Measurements from ENCODE around the gene RIMBP2. TPM values are rescaled to one million over a fixed set of nuclear protein-coding genes. Genes with fewer than 3 reads are reported as not detected.

RIMBP2 gene
- total RNA-seq, 1 donor from 2014 or later, result not detected

DNA sequence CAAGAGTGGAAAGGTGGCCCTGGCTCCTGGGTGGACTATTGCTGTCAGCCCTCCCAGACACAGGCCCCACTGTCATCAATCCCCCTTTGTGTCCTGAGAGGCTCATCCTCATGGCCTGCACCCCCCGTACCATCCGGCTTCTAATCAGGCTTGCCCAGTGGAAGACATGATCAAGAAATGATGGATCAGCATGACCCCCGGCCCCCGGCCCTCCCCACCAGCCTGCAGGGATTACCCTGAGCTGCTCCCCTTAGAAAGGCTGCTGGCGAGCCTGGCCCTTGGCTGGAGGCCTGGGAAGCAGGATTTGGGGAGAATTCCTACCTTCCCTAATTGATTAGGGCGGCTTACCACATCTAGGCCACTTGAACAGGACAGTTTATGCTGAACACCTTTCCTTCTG, 207.3 kb downstream of the RIMBP2 start:
- intact Hi-C loops (cut with micrococcal nuclease), result no loop called here

DNA sequence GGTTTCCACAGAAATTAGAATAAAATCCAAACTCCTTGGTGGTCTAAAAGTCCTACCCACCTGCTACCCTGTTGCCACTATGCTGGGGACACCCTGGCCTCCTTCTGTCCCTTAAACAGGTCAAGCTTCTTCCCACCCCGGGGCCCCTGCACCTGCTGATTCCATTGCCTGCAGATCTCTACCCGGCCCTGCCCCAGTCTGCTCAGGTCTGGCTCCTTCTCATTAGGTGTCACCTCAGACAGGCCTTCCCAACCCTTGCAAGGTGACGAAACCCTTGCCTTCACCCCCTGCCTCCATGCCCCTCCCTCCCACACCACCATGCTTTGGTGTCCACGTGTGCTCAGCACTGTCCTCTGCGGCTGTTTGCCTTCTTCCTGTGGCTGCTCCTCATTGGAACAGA, 207.8 kb downstream of the RIMBP2 start:
- intact Hi-C loops (cut with micrococcal nuclease), result no loop called here

DNA sequence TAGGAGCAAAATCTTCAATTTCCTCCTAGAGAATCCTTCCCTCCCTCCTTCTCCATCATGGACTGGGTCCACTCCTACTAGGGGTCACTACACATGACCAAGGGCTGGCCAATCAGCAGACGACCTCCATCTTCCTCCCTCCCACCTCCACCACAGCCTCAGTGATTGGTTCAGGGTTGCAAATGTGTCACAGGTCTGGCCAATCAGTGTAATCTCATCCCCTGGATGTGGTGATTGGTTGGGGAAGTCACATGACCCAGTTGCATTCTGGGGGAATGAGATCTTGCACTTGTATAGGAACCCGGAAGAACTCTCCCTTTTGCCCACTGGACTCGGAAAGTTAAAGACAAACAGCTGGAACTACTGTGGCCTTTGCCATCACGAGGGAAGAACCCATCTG, 209.3 kb downstream of the RIMBP2 start:
- intact Hi-C loops (cut with micrococcal nuclease), result no loop called here

DNA sequence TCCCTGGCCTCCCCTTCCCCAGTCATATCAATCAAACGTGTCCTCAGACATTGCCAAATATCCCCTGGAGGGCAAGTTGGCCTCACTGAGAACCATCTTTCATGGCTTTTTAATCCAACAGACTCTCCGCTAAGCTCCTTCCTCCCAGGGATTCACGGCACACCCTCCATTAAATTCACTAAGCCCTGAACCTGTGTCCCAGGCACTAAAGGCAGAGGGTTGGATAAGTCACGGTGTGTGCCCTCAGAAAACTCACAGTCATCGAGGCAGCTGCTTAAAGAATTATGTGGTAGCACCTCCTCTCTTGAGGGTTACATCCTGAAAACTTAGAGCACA, 211.3 kb downstream of the RIMBP2 start:
- intact Hi-C loops (cut with micrococcal nuclease), result no loop called here

DNA sequence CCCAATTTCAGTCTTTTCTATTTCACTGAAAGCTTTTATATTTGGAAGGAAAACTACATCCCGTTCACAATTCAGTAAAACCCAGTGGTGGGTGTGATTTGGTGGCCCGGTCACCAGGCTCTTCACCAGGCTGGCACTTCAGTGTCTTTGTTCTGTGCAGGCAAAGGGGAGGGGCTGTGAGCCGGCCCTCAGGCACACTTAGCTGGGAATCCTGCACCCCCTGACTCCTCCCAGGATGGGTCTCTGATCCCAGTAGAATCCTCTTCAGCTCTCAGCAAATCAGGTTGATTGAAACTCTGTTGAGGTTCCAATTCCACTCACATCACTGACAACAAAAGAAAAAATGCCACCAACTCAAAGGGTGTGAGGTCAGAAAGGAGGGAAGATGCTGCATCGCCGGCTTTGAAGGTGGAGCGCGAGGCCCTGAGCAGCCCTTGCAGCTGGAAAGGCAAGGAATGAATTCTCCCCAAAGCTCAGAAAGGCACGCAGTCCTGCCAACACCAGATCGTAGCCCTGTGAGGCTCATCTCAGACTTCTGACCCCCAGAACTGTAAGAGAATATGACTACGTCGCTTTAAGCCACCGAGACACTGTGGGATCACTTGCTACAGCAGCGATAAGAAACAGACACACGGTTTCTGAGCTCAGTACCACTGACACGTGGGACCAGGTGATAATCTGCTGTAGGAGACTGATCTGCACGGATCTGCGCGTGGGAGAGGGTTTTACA, 211.8 kb downstream of the RIMBP2 start:
- intact Hi-C loops (cut with micrococcal nuclease), result no loop called here

DNA sequence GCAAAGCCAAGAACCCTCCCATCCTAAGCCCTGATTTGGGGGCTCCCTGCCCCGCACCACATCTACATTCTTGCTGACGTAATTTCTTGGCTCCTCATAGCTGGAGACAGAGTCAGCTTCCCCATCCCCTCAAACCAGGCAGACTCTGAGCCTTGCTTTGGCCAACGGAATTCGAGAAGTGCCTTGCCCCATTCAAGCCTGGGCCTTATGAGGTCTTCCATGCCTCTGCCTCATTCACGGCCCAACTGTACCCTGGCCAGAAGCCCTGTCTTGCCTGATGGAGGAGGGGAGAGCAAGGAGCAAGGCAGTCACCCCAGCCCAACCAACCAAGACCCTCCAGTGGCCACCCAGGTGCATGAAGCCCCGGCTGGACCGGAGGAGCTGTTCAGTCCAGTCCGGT, 214.3 kb downstream of the RIMBP2 start:
- intact Hi-C loops (cut with micrococcal nuclease), result no loop called here

DNA sequence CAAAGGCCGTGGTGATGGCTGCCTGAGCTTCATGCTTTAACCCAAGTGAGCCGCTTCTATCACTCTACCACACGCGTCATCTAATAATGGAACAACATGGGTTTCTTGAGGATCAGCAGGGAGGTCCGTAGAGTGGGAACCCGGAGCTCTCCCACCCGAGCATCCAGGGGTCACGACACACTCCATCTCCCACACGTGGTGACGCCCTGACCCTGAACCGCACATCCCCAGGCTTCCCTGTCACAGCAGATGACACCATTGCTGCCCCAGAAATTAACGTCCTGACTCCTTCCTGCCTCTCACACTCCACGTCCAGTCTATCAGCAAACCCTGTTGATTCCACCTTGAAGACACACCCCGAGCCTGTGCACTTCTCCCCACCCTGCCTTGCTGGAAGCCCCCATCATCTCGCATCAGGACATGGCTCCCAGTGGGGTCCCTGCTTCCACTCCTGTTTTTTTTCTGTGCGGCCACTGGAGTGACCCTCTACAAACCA, 215.2 kb downstream of the RIMBP2 start:
- intact Hi-C loops (cut with micrococcal nuclease), result no loop called here

DNA sequence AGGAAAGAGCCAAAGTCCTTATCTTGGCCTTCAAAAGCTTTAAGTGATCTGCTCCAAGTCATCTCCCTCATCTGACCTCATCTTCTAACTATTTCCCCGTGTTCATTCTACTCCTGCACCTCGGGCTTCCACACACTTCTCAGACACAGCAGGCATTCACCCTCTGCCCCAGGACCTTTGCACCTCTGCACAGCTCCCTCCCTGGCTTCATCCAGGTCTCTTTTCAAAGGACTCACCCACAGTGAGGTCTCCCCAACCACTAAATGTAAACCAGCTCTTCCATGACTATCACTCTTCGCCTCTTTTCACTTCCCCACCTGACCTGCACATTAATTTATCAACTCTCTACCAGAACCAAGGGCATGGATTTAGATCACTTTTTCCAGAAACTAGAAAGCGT, 216.6 kb downstream of the RIMBP2 start:
- intact Hi-C loops (cut with micrococcal nuclease), result no loop called here

DNA sequence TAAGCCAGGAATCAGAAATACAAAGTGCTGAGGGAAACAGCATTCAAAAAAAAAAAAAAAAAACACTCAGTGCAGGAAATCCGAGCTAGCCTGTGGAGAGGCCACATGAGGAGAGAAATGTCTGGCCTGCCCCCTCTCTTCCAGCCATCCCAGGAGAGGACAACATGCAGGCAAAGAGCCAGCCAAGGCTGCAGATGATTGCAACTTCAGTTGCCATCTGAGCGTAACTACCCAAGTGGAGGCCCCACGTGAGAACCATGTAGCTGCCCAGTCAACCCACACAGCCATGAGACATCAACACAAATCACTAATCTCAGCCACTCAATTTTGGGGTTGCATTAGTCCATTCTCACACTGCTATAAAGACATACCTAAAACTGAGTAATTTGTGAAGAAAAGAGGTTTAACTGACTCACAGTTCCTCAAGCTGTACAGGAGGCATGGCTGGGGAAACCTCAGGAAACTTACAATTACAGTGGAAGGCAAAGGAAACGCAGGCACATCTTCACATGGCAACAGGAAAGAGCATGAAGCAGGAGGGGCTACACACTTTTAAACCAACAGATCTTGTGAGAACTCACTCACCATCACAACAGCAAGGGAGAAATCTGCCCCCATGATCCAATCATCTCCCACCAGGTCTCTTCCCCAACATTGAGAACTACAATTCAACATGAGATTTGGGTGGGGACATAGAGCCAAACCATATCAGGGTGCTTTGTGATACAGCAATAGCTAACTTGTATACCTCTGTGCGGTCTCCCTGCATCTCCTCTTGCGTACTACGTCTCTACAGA, 217.3 kb downstream of the RIMBP2 start:
- intact Hi-C loops (cut with micrococcal nuclease), result no loop called here

DNA sequence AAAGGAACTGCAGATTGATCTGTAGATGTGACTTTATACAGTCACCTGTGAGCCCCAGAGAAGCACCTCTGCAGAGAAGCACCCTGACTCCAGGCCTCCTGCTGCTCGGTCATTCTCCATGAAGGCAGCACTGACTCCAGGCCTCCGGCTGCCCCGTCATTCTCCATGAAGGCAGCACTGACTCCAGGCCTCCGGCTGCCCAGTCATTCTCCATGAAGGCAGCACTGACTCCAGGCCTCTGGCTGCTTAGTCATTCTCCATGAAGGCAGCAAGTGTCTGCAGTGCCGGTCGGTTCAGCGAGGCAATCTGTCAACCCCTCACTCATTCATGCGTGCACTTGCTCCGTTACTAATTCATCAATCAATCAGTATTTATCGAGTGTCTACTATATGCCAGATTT, 218.1 kb downstream of the RIMBP2 start:
- intact Hi-C loops (cut with micrococcal nuclease), result no loop called here

DNA sequence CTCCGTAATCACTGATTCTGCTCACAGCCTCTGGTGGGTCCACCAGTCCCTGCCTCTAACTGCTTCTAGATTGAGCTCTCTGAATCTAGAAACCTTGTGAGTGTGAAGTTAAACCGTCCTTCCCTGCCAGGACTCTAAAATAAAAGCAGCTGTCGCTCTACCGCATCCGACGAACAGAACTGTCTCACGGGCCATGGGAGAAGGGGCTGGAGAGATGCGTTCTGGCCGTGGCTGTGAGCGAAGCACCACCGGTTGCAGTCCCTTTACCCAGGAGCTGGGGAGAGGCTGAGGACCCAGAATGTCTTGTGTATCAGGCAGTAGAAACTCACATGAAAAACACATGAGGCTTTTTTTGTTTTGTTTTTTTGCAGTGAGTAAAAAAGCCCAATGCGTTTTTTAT, 218.8 kb downstream of the RIMBP2 start:
- intact Hi-C loops (cut with micrococcal nuclease), result no loop called here

DNA sequence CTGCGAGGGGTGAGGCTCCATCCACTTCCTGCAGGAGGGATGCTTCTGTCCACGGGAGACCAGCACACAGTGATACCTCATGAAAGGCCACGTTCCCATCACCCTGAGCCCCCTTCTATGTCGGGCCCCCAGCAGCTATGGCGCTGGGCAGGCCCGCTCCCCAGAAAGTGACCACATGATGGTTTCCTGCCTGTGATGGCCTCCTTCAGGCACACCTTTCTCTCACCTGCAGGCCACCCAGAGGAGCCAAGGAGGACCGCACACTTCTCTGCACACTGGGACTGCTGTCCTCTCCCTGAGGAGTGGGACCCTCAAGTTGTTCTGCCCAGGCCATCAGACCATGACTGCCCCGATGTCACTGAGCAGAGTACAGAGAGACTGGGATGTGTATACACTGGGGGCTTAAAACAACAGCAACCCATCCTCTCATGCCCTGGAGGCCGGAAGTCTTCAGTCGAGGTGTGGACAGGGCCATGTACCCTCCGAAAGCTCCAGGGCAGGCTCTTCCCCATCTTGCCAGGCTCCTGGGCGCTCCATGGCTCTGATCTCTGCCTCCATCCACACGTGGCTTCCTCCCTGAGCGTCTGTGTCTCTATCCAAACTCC, 219.5 kb downstream of the RIMBP2 start:
- intact Hi-C loops (cut with micrococcal nuclease), result no loop called here

DNA sequence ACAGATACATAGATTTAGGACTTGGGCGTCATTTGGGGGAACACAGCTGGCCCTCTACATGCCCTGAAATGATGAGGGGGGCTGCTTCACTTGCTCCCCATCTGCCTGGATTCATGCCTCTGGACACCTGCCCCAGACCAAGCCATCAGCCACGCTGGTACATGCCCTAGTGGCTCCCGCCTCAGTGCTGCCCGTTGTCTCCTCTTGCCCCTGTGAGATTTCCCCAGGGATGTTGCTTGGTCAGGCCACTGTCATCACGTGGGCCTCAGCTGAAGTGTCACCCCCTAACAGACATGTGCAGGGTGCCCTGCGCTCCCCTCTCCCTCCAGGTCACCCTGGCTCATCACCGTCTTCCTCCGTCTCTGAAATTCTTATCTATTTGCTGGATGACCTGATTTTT, 220.9 kb downstream of the RIMBP2 start:
- intact Hi-C loops (cut with micrococcal nuclease), result no loop called here

DNA sequence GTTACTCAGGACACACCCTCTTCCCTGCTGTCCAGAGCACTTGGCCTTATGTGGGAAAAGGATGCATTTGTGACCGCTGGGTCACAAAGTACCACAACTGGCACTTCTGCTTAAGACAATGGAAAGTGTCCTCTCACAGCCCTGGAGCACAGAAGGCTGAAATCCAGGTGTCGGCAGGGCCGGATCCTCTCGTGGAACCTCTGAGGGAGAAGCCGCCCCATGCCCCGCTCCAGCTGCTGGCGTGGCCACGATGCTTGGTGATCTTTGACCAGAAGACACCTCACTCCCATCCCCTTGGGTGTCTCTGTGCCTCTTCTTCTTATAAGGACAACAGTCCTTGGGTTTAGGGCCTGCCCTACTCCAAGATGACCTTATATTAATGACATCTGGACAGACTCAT, 221.4 kb downstream of the RIMBP2 start:
- intact Hi-C loops (cut with micrococcal nuclease), result no loop called here

DNA sequence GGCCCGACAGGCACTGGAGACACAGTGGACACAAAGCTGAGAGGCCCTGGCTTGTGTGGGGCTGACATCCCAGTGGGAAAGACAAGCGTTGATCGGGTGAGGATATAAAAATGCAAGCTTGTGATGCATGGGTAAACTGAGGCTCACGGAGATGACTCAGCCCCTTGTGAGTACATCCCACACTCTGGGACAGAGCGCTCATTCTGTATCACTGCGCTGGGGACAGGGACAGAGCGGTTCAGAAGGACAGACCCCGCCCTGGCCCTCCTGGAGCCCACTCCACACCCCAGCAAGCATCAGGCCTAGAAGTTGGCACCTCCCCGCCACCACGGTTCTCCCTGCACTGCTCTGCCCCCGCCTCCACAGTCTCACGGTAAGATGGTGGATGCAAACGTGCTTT, 222.1 kb downstream of the RIMBP2 start:
- intact Hi-C loops (cut with micrococcal nuclease), result no loop called here

DNA sequence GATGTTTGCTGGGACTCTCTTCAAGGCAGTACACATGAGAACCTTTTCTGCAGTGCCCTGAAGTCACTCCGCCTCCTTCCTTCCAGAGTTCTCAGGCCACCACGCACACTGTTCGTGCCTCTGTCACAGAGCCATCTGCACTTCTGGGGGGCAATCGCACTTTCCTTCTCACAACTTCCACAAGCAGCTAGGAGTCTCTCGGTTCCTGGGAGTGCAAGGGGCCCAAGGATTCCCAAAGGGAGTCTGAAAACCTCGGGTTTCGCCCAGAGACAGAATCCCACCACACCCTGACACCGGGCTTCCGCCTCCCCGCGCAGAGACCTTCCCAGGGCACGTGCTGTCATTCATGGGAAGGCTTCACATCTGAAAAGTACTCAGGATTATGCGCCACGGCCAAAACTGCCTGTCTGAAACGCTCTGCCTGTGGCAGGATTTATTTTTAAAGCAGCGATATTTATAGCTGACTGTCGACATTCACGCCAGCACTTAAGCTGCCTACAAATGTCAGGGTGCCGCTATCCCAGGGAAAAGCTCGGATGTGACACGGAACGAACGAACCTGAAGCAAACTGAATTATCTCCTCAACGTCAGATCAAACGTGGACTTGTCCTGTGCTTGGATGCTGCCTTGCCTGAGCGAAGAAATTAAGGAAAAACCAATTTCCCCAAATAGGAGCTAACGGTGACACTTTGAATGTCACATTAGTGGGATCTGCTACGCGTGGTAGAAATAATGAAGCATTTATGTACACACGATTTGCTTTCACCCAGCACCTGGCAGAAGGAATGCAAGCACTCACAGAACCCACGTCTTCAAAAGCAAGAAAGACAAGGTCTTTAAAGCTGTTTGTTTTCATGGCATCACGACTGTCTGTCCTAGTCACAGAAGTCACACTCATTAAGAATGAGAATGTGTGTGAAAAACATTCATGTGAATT, 224.4 kb downstream of the RIMBP2 start:
- intact Hi-C loops (cut with micrococcal nuclease), result no loop called here

DNA sequence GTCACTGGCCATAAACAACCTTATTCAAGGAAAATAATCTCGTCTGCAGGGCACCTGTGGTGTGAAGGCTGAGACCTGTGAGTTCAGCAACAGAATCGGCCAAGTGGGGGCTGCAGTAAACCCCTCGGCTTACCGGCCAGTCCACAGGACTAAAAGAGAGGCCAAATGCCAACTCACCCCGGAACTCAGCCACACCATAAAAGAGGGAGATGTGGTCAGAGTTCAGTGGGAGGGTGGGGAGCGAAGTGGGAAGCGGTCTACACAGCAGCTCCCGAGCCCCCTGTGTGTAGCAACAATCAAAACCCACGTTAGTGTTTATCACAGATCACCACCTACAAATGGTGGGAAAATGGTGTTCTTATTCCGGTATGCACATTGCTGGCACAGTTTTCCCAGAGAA, 225.4 kb downstream of the RIMBP2 start:
- intact Hi-C loops (cut with micrococcal nuclease), result no loop called here

DNA sequence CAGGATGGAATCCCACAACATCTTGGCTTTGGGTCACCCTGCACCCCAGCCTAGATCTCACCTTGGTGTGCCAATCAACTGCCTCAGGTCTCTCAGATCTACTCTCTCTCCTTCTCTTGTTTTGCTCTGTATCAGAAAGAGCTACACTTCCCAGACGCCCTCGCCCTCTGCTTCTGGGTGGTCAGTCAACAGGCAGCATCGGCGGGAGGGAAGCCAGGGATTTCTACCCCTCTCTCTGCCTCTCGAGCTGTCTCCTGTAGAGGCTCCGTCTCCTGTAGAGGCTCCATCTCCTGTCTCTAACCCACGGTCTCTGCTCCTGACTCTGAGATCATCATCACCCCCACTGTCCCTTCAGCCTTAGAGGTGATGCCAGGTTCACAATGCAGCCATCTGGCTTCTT, 226.8 kb downstream of the RIMBP2 start:
- intact Hi-C loops (cut with micrococcal nuclease), result no loop called here

DNA sequence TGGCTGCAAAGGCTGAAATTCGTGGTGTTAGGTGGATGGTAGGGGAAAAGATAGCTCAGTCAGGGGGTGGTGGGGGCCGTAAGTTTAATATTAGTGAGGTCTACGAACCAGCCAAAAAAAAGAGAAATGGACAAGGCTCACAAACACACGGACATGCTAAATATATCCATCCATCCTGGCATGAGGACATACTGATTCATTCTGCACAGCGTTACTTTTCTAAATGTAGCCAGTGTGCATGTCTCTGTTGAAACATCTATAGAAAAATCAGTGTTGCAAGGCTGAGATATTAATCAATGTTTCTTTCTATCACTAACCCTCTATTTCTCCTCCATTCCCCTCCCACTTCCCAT, 227.8 kb downstream of the RIMBP2 start:
- intact Hi-C loops (cut with micrococcal nuclease), result no loop called here

DNA sequence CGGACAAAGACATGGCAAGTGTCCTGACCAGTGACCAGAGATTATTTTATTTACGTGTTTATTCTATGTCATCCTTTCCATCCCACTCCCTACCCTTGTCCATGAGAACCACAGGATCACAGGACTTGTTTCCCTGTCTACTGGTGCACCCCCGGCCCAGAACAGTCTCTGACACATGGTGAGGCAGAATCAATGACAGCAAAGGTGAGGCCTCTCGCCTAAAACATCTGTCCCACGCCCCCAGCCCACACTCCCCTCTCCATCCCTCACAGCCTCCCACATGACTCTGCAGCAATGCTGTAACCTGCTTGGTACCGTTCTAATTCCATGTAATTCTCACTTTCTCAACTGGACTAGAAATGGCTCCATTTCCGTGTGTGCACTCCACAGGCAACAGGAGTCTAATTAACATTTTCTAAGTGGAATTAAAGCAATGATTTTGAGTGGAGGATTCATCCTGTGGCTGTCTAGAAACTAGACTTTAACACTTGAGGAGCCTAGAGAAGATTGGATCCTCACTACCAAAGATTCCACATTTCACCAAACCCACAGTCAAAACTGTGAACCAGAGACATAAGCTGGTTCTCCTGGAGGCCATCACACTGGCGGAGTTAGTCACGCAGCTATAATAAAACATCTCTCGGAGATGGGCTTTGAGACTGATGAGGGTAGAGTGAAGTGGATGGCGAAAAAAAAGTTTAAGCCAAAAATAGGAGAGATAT, 228.3 kb downstream of the RIMBP2 start:
- intact Hi-C loops (cut with micrococcal nuclease), result no loop called here

DNA sequence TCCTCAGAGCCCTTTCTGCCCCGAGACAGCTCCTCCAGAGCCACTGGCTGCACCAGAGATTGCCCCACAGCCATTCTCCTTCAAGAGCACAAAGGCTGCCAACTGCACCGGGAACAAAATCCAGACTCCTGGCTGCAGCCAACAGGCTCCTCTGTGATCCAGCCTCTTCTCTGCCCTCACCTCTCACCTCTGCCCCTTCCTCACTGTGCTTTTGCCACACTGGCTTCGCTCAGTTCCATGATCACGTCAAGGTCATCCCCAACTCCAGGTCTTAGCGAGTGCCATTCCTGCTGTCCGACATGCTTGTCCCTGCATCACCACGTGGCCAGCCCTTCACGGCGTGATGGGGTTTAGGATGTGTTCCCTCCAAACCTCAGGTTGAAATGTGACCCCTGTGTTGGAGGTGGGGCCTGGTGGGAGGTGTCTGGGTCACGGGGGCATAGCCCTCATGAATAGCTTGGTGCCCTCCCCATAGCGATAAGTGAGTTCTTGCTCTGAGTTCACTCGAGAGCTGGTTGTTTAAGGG, 229.1 kb downstream of the RIMBP2 start:
- intact Hi-C loops (cut with micrococcal nuclease), result no loop called here
